ENCODE measurements around the gene OR9I1.

DNA sequence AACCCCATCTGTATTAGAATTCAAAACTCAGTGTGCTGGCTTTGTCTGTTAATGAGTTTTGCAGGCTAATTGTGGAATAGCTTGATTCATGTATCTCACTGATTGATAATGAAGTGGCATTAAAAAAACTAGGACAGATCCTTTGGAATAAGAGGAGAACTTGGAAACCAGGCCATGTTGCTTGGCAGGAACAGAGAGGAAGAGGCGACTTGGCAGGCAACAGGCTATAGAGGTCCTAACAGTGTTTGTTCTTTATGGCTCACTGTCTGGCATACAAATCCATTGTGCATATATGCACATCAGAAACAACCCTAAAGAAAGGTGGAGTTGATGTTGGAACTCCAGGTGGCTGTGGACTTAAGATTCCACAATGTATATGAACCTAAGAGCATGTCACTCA, 17.4 kb upstream of the OR9I1 start:
- no peak for TF ChIP-seq NFRKB (IDR thresholded peaks at IDR 0.05)
- no peak for TF ChIP-seq SUZ12 (IDR thresholded peaks at IDR 0.05)
- no peak for TF ChIP-seq BHLHE40 (IDR thresholded peaks at IDR 0.05; ENCODE audit: borderline replicate concordance)
- no peak for TF ChIP-seq FOXK2 (IDR thresholded peaks at IDR 0.05)
- TF ChIP-seq CTBP1 (IDR thresholded peaks at IDR 0.05; ENCODE audit: borderline replicate concordance) = no peak
- no peak for TF ChIP-seq FOXM1 (IDR thresholded peaks at IDR 0.05; ENCODE audit: borderline replicate concordance)
- TF ChIP-seq HDGF (IDR thresholded peaks at IDR 0.05; ENCODE audit: borderline replicate concordance) = no peak
- no peak for TF ChIP-seq SP1 (IDR thresholded peaks at IDR 0.05)
- no peak for TF ChIP-seq TARDBP (IDR thresholded peaks at IDR 0.05)
- TF ChIP-seq ZNF384 (IDR thresholded peaks at IDR 0.05) = no peak
- no peak for TF ChIP-seq LEF1 (IDR thresholded peaks at IDR 0.05; ENCODE audit: borderline replicate concordance)
- TF ChIP-seq ARNT (IDR thresholded peaks at IDR 0.05) = no peak
- no peak for TF ChIP-seq L3MBTL2 (conservative IDR thresholded peaks at IDR 0.05)
